ENCODE measurements around the gene UFC1. TPM values are rescaled to one million over a fixed set of nuclear protein-coding genes. Genes with fewer than 3 reads are reported as not detected.

The UFC1 gene
- total and polyA plus RNA-seq, 2 experiments from 2014 or later, result 57.5 to 77.0 TPM

DNA sequence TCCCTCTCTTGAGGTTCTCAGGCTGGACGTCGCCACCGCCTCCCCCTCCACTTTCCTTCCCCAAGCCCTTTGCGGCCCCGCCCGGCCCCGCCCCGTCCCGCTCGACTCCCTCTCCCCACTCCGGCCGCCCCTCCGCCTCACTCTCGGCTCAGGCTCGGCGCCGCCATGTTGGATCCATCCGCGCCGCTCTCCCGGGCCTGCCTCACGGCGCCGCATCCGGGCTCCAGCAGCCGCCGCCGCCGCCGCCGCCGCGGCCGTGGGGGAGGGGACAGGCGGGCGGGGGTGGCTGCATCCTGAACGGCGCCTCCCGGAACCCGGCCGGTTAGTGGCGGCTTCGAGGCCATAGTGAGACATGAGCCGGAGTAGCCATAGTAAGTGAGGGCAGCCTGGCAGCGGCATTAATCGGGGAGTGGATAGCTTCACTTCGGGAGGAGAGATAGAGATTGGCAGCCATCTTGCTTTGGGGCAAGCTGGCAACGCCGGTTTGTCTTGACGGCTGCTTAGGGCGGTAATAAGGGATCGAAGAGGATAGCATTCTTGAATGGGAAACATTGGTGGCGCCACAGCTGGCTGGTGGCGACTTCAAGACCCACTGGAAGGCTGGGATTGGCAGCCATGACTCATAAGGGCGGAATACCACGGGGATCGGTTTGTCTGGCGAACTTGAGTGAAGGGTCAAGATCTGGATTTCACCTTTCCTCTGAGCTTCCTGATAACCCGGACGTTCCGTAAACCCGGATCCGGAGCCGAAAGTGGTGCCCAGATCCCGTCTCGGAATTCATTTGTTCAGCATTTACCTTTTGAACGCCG lies 21.2 kb upstream of the UFC1 start, which contains the start of gene DEDD:
TSS of gene DEDD (minus strand) at position 258 of the 810 bp plus-strand sequence. CDS start 8,205 bp downstream, outside the sequence.
- H3K4me2 ChIP-seq, result peak within 1 kb of the TSS; percentile 87
- H3K36me3 Mint-ChIP-seq (ENCODE audit: low read depth), result peaks cover 16% of the 10 kb centered on the region
- H3F3A ChIP-seq (replicated peaks; ENCODE audit: low read depth), result peaks cover 19% of the 10 kb centered on the region
- peak; percentile 88 for ATAC-seq
- H3K9me3 Mint-ChIP-seq, result no peaks in the 10 kb centered on the region
- H3K27ac Mint-ChIP-seq, result peak within 1 kb of the TSS; percentile 97
- H3K4me3 ChIP-seq, result peak within 1 kb of the TSS; percentile 77
- peaks cover 18% of the 10 kb centered on the region for H3K36me3 ChIP-seq (ENCODE audit: insufficient read depth)
- no peak within 1 kb of the TSS; the same call in 2 of the 3 replicates for H3K4me3 Mint-ChIP-seq
- peaks cover 23% of the 10 kb centered on the region for H3K4me1 Mint-ChIP-seq
- H3K4me1 ChIP-seq (ENCODE audit: insufficient read depth), result peaks cover 29% of the 10 kb centered on the region
- H3K9me2 ChIP-seq (ENCODE audit: insufficient read depth), result no peaks in the 10 kb centered on the region; the same call in 1 of the 2 replicates
- no peaks in the 10 kb centered on the region for H3K27me3 ChIP-seq (ENCODE audit: insufficient read depth)
- H2AFZ ChIP-seq, result peak within 1 kb of the TSS; percentile 87
- H3K79me2 ChIP-seq (replicated peaks; ENCODE audit: insufficient read depth), result peaks cover 69% of the 10 kb centered on the region
- DNase-seq (ENCODE audit: low spot score), result peak; percentile 97
- no peaks in the 10 kb centered on the region; the same call in none of the 2 replicates for H4K20me1 ChIP-seq (replicated peaks; ENCODE audit: insufficient read depth)
- no peak for TF ChIP-seq STAT1 (IDR thresholded peaks at IDR 0.05; ENCODE audit: unreplicated experiment)
- 0 out of 2 replicates have a peak, but pooled peaks have one; percentile 49 for TF ChIP-seq POLR2AphosphoS5 (IDR thresholded peaks at IDR 0.05; ENCODE audit: low read depth)
- no peak for TF ChIP-seq EZH2phosphoT487 (IDR thresholded peaks at IDR 0.05; ENCODE audit: unreplicated experiment)
- TF ChIP-seq CREB1 (CRISPR knock-in tag; IDR thresholded peaks at IDR 0.05; ENCODE audit: low read depth), result peak; percentile 46
- TF ChIP-seq ZNF114 (CRISPR knock-in tag; IDR thresholded peaks at IDR 0.05), result no peak
- peak in 1 of 2 experiments; percentile 26; a peak in 2 of 4 replicates for TF ChIP-seq CTCF (conservative IDR thresholded peaks at IDR 0.05; ENCODE audit: low read depth in 2 of 2)
- TF ChIP-seq, protein P1, sequence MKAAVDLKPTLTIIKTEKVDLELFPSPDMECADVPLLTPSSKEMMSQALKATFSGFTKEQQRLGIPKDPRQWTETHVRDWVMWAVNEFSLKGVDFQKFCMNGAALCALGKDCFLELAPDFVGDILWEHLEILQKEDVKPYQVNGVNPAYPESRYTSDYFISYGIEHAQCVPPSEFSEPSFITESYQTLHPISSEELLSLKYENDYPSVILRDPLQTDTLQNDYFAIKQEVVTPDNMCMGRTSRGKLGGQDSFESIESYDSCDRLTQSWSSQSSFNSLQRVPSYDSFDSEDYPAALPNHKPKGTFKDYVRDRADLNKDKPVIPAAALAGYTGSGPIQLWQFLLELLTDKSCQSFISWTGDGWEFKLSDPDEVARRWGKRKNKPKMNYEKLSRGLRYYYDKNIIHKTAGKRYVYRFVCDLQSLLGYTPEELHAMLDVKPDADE (IDR thresholded peaks at IDR 0.05), result peak; percentile 88
- no peak for TF ChIP-seq REST (IDR thresholded peaks at IDR 0.05; ENCODE audit: unreplicated experiment)
- no peak for TF ChIP-seq ZNF331 (CRISPR knock-in tag; IDR thresholded peaks at IDR 0.05; ENCODE audit: low read depth)
- no peak for TF ChIP-seq NANOG (IDR thresholded peaks at IDR 0.05; ENCODE audit: borderline replicate concordance)
- TF ChIP-seq JUNB (IDR thresholded peaks at IDR 0.05; ENCODE audit: unreplicated experiment), result no peak
- TF ChIP-seq, protein P2, sequence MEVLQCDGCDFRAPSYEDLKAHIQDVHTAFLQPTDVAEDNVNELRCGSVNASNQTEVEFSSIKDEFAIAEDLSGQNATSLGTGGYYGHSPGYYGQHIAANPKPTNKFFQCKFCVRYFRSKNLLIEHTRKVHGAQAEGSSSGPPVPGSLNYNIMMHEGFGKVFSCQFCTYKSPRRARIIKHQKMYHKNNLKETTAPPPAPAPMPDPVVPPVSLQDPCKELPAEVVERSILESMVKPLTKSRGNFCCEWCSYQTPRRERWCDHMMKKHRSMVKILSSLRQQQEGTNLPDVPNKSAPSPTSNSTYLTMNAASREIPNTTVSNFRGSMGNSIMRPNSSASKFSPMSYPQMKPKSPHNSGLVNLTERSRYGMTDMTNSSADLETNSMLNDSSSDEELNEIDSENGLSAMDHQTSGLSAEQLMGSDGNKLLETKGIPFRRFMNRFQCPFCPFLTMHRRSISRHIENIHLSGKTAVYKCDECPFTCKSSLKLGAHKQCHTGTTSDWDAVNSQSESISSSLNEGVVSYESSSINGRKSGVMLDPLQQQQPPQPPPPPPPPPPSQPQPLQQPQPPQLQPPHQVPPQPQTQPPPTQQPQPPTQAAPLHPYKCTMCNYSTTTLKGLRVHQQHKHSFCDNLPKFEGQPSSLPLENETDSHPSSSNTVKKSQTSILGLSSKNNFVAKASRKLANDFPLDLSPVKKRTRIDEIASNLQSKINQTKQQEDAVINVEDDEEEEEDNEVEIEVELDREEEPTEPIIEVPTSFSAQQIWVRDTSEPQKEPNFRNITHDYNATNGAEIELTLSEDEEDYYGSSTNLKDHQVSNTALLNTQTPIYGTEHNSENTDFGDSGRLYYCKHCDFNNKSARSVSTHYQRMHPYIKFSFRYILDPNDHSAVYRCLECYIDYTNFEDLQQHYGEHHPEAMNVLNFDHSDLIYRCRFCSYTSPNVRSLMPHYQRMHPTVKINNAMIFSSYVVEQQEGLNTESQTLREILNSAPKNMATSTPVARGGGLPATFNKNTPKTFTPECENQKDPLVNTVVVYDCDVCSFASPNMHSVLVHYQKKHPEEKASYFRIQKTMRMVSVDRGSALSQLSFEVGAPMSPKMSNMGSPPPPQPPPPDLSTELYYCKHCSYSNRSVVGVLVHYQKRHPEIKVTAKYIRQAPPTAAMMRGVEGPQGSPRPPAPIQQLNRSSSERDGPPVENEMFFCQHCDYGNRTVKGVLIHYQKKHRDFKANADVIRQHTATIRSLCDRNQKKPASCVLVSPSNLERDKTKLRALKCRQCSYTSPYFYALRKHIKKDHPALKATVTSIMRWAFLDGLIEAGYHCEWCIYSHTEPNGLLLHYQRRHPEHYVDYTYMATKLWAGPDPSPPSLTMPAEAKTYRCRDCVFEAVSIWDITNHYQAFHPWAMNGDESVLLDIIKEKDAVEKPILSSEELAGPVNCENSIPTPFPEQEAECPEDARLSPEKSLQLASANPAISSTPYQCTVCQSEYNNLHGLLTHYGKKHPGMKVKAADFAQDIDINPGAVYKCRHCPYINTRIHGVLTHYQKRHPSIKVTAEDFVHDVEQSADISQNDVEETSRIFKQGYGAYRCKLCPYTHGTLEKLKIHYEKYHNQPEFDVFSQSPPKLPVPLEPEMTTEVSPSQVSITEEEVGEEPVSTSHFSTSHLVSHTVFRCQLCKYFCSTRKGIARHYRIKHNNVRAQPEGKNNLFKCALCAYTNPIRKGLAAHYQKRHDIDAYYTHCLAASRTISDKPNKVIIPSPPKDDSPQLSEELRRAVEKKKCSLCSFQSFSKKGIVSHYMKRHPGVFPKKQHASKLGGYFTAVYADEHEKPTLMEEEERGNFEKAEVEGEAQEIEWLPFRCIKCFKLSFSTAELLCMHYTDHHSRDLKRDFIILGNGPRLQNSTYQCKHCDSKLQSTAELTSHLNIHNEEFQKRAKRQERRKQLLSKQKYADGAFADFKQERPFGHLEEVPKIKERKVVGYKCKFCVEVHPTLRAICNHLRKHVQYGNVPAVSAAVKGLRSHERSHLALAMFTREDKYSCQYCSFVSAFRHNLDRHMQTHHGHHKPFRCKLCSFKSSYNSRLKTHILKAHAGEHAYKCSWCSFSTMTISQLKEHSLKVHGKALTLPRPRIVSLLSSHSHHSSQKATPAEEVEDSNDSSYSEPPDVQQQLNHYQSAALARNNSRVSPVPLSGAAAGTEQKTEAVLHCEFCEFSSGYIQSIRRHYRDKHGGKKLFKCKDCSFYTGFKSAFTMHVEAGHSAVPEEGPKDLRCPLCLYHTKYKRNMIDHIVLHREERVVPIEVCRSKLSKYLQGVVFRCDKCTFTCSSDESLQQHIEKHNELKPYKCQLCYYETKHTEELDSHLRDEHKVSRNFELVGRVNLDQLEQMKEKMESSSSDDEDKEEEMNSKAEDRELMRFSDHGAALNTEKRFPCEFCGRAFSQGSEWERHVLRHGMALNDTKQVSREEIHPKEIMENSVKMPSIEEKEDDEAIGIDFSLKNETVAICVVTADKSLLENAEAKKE (CRISPR knock-in tag; IDR thresholded peaks at IDR 0.05), result no peak
- TF ChIP-seq EZH2 (IDR thresholded peaks at IDR 0.05; ENCODE audit: low read depth, unreplicated experiment), result no peak
- peaks cover 3% of the 10 kb centered on the region for H3K27me3 Mint-ChIP-seq (ENCODE audit: insufficient read depth, low read depth, poor library complexity)
- peak within 1 kb of the TSS; percentile 97 for H3K27ac ChIP-seq (ENCODE audit: low read depth)
